GM18868 (cell line): ENCODE data around the gene ANKRD39.
"Not testable (repeated sequence)": the region's sequence is repeated elsewhere in the genome, so short reads cannot be mapped to it uniquely, and the experiment has no call there.

Experiments used
- ATAC-seq: cut with Tn5 transposase; IDR thresholded peaks from one replicate; pipeline ENCODE4 v1.9.1; 2021; ENCODE audit warnings: mild to moderate bottlenecking, moderate library complexity; ENCODE audit not compliant: unreplicated experiment

The ANKRD39 gene, protein sequence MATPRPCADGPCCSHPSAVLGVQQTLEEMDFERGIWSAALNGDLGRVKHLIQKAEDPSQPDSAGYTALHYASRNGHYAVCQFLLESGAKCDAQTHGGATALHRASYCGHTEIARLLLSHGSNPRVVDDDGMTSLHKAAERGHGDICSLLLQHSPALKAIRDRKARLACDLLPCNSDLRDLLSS

DNA sequence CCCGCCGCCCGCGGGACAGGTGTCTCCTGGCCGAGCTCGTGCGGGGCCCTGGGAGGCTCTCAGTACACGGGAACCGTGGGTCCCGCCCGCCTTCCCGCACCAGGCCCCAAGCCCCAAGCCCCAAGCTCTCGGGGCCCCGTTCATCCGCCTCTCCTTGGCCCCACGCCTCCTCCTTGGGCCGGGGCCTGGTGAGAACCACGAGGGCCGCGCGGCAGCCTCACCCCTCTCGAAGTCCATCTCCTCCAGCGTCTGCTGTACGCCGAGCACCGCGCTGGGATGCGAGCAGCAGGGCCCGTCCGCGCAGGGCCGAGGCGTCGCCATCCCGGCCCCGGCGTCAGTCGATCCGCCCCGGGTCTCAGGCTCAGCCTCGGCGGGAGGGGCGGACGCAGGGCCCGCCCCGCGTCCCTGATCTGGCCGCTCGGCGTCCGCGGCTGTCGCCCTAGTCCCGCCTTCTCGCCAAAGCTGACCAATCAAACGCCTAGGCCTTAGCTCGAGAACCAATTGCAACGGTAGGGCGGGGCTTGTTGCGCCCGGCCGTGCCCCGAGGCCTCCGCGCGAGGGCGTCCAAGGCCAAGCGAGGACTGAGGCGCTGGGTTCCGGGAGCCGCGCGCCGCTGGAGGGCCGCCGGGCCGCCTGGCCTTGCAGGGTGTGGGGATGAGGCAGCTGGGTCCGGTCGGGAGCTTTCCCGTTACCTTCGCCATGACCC, at the start of gene ANKRD39:
Gene ANKRD39, minus strand, starts transcription at position 350 of the 706 bp plus-strand sequence. Its CDS starts 29 bp downstream, at position 321.
- ATAC-seq = peak; percentile 89

DNA sequence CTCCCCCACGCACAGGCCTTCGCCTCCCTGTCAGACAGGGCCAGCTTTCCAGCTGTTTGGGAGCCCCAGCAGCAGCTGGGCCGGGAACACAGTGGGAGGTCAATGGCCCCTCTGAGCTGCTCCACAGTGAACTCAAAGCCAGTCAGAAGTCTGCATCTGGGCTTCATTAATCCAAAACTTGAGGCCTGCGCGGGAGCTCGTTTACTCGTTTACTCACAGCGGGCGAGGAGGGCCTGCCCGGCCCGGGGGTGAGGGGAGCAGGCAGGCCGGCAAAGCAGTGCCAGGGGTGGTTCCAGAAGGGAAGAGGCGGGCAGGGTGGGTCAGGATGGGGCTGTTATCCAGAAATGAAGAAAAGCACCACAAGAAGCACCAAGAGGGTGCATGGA, 48.9 kb upstream of the ANKRD39 start:
- ATAC-seq = no peak

DNA sequence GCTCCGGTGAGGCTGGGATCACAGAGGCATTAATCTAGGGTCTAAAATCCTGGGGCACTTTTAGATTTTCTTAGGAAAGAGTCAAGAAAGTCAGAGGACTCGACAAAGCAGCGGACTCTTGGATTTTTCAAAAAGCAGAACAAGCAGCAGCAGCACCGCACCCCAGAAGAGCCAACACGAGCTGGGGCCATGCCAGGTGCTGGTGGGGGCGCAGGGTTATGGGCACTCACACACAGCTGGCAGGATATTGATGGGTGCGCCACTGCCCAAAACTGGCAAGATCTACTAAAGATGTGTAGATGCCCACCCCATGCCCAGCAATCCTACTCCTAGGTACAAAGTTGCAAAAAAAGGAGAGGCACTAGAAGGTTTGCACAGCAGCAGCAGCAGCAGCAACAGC, 46.0 kb upstream of the ANKRD39 start:
- ATAC-seq = no peak

DNA sequence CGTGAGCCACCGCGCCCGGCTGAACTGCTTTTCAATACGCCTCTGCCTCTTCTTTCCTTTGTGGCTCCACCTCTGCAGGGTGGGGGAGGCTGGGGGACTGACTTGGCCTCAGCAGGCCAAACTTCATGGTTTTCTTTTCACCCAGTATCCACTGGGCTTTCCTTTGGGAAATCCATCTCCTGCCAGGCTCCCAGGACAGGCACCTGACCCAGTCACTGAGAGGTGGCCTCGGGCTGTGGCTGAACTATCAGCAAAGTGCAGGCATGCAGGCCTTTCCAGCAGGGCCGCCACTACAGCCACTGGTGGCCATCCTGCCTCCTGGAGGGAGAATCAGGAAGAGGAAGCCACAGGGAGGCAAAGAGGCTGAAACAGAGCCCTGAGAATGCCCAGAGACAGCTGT, 45.5 kb upstream of the ANKRD39 start:
- no peak for ATAC-seq

DNA sequence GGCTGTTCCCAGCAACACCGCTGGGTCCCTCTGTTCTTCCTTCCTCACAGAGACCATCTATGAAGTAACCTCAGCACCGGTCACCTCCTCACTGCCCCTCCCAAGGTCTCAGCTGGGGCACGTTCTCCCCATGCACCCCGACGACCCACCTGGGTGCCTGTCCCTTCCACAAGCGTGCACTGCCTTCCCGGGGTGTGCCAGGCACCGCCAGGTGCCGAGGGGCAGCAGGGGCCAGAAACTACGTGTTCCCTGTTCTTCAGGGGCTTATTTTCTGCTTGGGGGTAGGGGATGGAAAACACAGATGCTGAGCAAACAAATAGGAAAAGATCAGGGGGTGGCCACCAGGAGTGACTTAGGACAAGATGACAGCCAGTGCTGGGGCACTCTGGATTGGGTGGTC, 42.4 kb upstream of the ANKRD39 start:
- ATAC-seq = no peak

DNA sequence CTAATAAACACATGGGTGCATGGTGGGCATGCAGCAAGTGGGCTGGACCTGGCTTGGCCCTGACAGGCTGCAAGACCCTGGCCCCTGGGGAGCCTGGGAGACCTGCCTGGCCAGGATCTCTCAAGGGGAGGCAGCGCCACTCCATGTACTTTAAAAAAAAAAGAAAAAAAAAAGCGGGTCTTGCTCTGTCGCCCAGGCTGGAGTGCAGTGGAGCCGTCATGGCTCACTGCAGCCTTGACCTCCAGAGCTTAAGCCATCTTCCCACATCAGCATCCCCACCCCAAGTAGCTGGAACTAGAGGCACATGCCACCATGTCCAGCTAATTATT, 41.6 kb upstream of the ANKRD39 start:
- no peak for ATAC-seq

DNA sequence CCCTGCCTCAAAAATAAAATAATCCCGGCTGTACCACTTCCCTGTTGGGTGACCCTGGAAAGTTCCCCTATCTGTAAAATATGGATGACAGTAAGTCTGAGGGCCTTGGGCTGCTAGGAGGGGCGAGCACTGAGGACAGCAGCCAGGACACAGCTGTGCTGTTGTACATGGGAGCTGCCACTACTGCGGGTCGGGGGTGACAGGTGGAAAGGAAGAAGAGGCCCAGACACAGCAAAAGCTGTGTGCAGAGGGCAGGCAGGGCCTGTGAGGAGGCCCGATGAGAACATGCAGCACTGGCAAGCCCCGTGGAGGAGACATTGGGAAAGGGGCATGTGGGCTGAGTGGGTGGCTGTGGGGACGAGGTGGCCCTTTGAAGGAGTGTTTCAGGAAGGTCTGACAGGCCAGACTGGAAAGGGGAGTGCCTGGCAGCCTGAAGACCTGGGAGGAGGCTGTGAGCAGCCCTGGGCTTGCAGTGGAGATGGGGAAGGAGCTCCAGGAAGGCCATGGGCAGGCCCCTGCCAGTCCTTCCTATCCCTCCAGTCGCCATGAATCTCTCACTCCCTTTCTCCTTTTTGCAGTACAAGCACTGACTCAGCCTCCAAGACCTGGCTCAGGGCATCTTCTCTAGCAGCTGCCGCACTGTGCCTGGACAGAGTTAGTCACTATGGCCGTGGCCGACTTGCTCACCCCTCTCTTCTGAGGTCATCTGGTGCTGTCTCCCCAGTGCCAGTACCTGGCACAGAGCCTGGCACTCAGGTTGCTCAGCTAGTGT, 41.0 kb upstream of the ANKRD39 start:
- ATAC-seq = no peak

DNA sequence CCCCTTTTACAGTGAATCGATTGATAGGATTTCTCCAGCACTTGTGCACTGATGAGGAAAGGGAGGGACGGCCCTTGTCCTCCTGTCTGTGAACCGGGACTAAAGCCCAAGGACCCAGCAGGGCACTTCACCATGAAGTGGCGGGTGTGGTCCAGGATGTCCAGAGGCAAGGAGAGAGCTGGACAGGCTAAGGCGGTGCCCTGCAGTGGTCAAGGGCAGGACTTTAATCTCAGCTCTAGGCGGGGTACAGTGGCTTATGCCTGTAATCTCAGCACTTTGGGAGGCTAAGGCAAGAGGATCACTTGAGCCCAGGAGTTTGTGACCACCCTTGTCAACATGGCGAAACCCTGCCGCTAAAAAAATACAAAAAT, 40.3 kb upstream of the ANKRD39 start:
- no peak for ATAC-seq

DNA sequence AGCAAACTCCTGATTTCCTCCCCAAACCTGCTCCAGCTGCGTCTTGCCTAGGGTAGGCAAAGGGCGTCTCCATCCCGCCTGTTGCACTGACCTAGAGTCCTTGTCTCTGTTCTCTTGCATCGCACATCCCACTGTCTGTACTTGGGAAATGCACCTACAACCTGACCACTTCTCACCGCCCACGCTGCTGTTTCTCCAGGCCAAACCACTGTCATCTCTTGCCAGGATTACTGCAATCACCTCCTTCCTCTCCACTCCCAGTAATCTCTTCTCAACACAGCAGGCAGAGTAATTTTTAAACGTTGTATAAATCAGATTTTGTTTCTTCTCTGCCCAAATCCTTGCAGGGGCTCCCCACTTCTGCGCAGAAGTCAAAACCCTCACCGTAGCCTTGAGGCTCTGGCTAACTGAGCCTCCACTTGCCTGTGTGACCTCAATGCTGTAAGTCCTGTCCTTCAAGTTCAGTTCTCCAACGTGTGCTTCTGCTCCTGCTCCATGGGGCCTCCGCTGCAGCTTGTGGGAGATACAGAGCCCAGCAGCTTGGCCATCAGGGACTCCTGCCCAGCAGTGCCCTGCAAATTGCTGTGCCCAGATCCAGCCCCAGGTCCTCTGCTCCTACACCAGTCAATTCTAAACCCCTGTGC, 39.8 kb upstream of the ANKRD39 start:
- ATAC-seq = no peak

DNA sequence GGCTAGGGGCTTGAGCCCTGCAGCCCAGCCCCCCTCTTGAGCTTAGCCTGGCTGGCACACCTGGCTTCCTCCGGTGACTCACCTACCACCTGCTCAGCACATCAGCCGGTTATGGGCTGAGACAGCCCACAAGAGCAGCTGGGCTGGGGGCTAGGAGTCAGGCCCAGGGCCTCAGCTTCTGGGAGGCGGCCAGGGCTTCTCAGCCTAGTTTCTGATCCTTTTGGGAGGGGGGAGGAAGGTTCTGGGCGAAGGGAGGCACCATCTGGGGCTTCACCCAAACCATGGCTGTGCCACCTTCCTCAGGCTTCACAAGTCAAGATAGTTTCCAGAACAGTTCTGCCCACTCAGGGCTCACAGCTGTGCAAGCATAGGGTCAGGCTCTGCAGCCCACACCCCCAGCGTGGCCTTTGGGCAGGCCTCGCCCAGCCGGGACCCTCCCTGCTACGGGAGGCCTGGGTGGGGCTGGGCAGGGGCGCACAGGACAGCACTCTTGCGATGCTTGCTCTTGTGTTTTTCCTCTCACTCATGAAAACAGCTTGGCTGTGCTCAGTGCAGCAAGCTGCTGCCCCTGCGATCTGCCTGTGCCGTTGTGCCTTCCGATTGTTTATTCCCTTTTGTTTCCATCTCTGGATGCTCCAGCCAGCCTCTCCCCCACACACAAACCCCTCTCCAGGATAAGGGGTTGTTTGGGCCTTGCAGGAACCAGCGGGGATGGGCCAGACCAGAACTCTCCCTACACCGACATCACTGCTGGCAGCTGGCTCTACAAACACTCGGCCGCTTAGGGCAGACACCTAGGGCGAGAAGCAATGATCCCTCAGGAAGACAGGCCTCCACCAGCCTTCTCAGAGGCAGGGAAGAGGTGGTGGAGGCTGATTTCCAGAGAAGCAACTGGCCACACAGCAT, 38.2 kb upstream of the ANKRD39 start:
- ATAC-seq = no peak

DNA sequence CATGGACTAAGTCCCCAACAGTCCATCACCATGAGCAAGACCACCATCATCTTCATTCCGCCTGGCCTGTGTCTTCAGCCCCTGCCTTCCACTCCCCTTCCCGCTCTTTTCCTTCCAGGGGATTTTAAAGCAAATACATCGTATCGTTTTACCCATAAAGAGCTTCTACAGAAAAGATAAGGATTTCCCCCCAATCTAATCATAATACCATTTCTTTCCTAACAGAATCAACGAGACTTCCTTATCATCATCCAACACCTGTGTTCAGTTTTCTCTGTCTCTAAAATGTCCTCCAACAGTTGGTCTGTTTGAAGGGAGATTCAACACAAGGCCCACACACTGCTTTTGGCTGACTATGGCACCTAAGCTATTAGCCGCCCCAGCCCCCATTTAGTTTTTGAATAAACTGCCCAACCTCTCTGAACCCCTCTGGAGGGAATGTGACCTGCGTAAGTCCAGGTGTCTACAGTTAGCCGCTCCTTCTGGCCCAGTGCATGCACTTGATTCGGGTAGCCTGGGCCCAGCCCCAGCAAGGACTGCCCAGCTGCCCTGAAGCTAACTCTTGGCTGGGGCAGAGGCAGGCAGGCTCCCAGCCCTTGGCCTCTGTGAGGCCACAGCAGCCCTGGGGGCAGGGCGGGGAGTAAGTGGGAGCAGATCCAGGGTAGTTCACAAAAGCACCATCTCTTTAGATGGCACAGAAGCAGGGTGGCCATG, 37.4 kb upstream of the ANKRD39 start:
- ATAC-seq = no peak

DNA sequence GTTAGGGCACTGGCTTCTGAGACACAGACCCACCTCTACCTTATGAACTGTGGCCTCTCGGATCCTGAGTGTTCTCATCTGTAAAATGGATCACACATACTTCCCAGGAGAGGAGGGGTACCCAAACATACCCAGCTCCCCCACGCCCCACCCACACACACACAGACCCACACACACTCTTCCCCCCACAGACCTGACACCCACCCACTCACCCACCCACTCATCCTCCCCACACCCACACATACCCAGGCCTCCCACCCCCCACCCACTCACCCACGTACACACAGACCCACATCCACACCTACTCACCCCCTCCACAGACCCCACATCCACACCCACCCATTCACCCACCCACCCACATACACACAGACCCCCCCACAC, 36.3 kb upstream of the ANKRD39 start:
- no peak for ATAC-seq

DNA sequence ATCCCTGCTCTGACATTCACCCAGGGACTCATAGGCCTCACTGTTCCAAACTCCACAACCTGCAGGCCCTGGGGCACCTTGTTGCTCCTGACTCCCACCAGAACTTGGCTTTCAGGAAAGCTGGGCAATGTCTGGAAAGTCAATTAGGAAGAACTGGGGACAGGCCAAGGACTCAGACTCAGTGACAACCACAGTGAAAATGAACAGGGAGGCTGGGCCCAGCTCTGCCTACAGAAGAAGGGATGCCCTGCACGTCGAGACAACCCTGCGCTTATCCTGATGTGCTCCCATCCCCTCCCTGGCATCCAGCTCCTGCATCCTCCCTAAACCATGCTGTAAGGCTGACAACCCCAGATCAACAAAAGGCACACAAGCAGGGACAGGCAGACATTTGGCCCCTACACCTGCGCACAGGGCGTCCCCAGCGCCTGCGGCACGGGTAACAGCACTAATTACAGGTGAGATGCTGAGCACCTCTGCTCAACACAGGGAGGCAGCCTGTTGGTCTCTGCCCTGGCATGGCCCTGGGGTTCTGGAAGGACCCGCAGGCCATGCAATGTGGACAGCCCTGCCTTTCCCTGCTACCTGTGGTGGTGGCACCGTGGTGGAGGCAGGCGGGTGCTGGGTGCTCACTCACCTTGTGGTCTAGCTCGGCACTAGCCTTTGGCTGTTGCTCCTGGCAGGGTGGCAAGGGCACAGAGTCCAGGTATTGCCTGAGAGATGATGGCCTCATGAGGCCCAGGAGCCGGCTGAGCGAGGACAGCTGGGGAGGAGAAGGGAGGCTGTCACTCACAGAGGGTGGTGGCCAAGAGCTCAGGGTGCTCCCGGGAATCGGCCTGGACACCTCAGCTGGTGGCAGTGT, 35.7 kb upstream of the ANKRD39 start:
- ATAC-seq = no peak

DNA sequence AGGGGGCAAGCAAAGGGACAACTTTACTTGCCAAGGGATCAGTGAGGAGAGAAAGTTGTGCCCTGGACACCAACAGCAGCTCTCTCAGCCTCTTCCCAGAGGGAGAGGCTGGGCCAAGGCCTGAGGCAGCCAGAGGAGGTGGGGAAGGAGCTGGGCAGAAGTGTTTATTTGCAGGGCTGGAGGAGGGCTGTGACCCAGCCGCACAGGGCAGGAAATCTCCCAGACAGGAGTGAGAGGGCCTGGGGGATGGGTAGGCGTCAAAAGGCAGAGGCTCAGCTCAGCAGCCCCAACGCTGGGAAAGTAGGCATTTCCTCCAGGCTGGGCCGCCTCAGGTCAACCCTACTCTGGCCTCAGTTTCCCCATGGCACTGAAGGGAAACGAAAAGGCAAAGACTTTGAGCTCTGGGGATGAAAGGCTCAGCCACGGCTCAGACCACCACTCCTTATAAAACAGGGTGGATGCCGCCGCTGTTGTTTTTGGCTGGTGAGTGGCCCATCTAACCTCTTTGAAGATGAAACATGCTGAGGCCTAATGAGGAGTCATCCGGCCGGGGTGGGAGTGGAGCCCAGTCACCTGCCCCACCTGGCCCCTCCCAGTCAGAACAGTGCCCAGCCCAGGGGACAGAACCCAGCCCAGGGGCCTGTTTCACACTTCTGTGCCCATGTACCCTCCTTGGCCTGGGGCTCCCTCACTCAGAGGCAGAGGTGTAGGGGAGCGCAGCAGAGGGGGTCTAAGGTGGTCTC, 33.9 kb upstream of the ANKRD39 start:
- no peak for ATAC-seq

DNA sequence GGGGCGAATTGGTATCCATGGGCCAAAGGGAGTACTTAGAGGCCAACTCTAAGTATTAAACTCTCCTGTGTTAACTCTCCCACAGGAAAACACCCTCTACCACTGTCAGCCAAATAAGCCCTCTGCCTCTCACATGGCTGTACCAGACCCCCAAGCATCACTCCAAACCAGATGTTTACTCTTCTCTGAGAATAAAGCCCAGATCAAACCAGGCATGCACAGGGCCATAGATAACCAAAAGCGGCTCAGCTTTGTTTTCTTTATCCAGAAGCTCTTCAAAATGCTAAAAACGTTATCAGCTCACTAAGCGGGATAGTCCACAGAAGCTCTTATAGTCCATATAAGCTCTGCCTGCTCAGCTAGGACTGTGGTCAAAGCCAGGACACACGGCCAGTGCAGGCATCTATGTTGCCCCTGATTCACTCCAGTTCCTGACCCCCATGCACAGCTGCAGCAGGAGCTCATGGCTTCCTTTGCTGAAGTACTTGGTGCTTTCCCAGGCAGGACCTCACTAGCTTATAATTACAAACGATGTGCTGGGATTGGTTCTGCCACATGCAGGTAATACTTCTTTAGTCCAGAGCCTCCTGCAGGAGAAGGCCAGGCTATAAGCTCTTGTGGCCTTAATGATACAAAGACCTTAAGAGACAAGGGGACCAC, 33.0 kb upstream of the ANKRD39 start:
- ATAC-seq = no peak

DNA sequence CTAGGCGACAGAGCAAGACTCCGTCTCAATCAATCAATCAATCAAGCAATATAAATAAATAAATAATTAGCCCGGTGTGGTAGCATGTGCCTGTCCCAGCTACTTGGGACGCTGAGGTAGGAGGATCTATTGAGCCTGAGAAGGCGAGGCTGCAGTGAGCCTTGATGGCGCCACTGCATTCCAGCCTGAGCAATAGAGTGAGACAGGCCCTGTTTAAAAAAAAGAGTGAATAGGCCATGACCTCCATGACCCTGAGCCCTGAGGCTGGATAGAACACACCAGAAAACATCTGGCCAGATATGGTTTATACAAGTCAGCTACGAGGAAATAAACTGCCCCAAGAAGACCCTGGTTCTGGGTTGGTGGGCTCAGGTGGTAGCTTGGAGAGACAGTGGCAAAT, 32.4 kb upstream of the ANKRD39 start:
- ATAC-seq = no peak

DNA sequence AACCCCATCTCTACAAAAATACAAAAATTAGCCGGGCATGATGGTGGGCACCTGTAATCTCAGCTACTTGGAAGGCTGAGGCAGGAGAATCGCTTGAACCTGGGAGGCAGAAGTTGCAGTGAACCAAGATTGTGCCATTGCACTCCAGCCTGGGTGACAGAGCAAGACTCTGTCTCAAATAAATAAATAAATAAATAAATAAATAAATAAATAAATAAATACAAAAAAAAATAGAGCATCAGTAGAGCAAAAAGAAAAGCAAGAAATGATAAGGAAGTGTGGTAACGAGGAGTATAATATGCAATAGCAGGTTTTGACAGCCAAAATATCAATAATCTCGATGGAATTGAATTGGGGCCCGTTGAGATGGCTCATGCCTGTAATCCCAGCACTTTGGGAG, 31.7 kb upstream of the ANKRD39 start:
- ATAC-seq = not testable (repeated sequence)
